ENCODE data around the gene SIGLEC5.

Gene SIGLEC5

DNA sequence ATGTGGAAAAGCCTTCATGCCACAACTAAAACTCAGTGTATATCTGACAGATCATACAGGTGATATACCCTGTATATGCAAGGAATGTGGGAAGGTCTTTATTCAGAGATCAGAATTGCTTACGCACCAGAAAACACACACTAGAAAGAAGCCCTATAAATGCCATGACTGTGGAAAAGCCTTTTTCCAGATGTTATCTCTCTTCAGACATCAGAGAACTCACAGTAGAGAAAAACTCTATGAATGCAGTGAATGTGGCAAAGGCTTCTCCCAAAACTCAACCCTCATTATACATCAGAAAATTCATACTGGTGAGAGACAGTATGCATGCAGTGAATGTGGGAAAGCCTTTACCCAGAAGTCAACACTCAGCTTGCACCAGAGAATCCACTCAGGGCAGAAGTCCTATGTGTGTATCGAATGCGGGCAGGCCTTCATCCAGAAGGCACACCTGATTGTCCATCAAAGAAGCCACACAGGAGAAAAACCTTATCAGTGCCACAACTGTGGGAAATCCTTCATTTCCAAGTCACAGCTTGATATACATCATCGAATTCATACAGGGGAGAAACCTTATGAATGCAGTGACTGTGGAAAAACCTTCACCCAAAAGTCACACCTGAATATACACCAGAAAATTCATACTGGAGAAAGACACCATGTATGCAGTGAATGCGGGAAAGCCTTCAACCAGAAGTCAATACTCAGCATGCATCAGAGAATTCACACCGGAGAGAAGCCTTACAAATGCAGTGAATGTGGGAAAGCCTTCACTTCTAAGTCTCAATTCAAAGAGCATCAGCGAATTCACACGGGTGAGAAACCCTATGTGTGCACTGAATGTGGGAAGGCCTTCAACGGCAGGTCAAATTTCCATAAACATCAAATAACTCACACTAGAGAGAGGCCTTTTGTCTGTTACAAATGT lies 42.7 kb downstream of the SIGLEC5 start:
- no peak for DNase-seq (ENCODE audit: low spot score)

DNA sequence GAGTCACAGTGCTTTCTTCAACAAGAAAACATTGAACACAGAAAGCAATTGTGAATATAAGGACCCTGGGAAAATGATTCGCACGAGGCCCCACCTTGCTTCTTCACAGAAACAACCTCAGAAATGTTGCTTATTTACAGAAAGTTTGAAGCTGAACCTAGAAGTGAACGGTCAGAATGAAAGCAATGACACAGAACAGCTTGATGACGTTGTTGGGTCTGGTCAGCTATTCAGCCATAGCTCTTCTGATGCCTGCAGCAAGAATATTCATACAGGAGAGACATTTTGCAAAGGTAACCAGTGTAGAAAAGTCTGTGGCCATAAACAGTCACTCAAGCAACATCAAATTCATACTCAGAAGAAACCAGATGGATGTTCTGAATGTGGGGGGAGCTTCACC lies 43.4 kb downstream of the SIGLEC5 start:
- no peak for DNase-seq (ENCODE audit: low spot score)

DNA sequence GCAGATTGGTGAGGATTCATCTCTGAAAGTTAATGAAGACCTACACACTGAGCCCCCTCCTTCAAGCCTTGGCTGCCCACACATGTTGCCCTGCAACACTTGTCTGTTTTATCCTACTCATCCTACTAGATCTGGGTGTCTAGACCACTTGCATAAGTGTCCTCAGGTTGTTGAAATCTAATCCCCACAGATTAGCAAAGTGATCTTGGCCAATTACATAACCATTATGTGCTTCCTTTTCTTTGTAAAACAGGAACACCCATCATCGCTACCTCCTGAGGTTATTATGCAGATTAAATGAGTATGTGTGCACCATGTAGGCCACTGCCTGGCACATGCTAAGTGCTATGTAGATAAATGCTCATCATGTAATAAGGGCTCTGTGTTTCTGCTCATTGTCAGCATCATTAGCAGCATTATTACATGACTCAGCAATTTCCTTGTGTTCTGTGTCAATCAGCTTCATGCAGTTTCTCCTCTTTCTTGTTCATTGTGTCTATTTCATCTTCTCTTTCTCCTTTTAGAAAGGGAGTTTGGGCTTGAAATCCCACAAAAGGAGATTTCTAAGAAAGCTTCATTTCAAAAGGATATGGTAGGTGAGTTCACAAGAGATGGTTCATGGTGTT lies 44.0 kb downstream of the SIGLEC5 start:
- no peak for DNase-seq (ENCODE audit: low spot score)

DNA sequence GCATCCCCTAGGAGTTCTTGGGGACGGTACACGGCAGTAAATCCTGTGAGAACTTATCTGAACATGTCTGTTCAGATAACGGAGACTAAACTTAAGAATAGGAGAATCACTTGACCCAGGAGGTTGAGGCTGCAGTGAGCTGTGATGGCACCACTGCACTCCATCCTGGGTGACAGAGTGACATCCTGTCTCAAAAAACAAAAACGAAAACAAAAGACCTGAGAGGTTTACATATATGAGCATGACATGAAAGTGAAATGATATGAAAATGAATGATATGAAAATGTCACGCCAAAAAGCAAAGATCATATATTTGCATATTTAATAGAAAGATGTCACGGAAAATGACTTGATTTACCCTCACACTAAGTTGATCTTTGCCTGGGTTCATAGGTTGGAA lies 53.4 kb downstream of the SIGLEC5 start:
- DNase-seq (ENCODE audit: low spot score): no peak

DNA sequence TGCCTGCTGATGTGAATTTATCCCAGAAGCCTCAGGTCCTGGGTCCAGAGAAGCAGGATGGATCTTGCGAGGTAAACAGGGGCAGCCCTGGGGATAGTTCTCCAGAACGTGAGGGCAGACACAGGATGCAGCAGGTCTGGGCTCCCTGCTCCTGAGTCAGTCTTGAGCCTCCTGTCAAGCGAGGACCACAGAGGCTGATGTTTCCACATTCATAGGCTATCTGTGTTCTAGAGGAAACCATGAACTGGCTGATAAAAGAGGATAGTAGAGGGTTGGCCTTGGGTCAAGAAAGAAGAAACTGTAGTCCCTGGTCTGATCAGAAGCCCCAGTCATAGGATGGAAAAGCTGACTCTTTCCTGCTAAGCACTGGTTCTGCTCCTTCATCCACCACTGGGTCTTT lies 56.9 kb downstream of the SIGLEC5 start:
- no peak for DNase-seq (ENCODE audit: low spot score)

DNA sequence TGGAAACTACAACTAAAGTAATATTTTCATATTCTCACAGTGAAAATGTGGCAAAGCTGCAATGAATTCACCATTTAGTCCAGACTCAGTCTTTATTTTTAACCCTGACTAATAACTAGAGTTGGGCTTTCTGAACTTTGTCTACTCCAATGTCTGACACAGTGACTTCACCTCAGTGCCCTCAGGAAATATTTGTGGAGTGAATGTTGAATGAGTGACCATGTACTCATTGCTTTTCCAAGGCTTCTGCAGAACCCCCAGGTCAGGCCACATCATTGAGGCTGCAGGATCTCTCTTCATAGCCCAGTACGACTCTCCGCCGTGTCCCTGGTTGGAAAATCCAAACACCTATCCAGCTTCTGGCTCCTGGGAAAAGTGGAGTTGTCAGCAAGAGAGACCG lies 57.3 kb downstream of the SIGLEC5 start:
- DNase-seq (ENCODE audit: low spot score): no peak

DNA sequence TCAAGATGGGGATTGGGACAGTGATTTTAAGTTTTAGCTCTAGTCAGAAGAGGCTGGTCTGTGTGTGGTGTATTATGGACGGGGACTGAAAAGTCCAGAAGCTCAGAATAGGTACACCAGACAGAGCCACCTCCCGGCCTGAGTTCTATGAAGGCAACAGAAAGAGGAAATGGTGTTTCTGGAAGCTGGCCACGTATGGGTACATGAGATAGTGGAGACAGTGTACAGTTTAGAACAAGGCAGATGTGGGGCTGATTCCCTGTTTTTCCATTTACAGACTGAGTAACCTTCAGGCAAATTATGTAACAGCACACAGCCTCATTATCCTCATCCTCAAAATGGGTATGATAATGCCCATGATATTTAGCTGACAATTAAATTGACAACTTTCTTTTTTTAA lies 57.8 kb downstream of the SIGLEC5 start:
- no peak for DNase-seq (ENCODE audit: low spot score)

DNA sequence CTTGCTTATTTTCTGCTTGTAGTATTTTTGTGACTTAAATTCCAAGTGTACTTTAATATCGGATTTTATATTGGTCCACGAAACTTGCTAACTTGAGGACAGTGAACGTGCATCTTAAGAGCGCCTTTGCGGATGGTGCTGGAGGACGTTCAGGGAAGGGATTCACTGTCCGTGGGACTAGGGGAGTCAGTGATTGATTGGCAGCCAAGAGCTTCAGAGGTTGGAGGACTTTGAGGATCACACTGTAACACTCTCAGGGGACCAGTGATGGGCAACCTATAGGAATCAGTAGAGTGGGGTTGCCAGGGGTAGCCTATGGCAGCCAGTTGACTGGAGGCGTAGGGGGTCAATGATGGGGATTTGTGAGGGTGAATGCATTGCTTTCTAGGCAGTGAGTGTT lies 58.6 kb downstream of the SIGLEC5 start:
- DNase-seq (ENCODE audit: low spot score): no peak

DNA sequence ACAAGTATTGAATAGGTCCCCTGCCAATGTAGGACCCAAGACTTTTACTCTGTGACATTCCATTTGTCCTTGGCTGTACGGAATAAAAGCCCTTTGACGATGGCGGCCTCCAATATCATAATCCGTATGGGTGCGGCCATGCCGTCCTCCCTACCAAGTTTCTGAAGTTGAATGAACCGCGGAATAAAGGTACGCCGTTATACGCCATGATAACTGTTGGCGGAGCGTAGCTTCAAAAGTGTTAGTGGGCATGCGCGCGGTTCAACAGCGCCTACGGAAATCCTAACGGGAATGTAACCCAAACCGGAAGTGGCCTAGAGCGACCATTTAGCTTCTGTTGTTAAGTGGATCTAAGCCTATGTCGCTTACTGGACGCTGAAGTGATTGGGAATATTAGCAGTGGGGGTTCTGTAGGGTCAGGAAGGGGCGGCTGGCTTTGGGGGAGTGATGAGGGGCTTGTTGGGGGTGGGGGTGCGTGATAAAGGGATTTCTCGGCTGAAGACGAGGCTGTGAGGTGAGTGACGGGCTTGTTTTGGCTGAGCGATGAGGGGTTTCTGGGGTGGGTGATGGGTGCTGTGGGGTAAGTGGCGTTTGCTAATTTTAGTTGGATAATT lies 59.1 kb downstream of the SIGLEC5 start, which contains the start of gene ZNF175:
TSS of gene ZNF175 (plus strand) at position 322 of the 614 bp plus-strand sequence. CDS start 2,047 bp downstream, outside the sequence.
- DNase-seq (ENCODE audit: low spot score): peak; percentile 48

DNA sequence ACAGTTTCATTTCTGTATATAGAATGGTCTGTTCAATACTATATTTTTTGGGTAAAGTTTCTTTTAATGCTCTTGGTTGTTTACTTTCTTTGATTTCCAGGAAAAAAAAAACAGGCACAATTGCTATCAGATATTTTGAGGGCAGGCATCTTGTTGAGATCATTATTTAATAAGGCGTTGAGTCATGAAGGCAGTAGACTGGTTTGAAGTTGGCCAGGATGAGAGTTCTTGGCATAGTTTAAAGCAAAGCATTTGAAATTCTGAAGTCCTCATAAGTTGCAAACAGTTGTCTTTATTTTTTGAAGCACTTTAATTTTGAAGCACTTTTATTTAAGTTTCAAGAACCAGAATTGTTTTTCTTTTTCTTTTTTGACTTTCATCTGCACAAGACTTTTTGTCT lies 61.7 kb downstream of the SIGLEC5 start:
- no peak for DNase-seq (ENCODE audit: low spot score)

DNA sequence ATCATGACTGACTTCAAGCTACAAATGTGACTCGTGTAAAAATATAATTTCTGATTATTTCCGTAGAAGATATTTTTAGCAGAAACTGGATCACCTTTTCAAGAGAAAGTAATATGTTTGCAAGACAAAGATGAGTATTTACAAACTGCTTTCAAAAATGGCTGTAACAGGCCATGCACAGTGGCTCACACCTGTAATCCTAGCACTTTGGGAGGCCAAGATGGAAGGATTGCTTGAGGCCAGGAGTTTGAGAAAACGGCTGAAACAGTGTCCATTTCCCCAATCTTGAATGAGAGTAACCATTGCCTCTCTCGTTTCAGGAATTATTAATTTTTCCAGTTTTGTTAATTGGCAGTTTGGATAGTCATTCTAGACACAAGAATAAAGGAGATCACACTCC lies 62.6 kb downstream of the SIGLEC5 start:
- DNase-seq (ENCODE audit: low spot score): no peak

DNA sequence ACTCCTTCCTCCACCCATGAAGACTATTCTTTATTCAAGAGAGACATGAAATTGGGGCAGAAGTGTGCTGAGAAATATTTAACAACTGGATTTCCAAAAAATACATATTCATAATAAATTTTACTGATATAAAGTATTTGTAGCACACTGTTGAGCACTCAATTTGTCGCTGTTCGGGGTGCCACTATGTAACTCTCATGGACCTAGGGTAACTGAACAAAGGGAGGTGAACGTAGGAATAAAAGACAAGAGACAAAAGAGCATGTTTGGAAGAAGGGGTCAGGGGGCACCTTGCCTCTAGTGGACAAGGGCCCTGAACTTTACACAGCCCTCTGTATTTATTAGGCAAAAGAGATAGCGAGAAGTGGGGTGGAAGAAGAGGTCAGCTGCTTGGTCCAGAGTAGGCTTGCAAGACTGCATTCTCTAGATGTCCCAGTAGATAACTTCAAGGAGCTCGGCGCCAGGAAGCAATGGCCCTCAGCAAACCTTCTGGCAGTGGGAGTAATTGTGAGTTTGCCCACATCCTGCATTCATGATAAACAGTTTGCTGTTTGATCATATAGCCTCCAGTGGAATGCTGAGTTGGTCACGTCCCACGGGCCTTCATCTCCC lies 63.6 kb downstream of the SIGLEC5 start:
- no peak for DNase-seq (ENCODE audit: low spot score)

DNA sequence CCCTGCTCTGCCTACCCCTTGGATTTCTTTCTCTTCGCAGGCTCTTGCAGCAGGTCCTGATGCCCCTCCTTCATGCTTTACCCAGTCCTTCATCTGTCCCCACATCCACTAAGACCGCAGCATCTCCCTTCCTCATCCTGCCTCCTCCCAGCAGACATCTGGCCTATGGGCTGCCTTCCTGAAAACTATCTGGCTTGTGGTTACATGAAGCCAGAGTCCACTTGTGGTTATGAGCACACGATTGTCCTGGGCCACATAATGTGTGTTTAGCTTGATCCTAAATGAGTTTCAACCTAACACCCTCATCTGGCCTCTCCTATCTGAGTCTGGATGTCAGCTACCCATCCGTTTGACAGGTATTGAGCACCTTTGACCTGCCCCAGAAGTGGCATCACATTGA lies 64.6 kb downstream of the SIGLEC5 start:
- DNase-seq (ENCODE audit: low spot score): no peak

DNA sequence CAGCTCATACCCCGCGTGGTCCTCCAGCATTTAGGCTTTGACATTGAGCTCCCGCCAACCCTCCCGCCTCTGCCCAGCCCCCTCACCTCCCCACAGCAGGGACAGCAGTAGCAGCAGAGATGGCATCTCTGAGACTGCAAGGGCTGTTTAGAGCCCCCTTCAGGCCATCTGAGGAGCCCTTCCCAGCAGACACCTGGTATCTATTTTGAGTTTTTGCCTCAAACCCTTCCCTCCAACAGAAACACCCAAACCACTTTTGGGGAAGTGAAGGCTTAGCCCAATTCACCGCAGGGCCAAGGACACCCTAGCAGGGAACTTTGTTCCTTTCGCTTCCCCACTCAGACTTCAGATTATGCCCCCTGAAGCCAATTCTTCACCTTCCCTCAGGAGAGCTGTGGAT lies 65.4 kb downstream of the SIGLEC5 start:
- DNase-seq (ENCODE audit: low spot score): no peak

Measured in HuH-7 (cell line).